Hepatocyte (in vitro differentiated cells): ENCODE results near the gene BLID.

ENCODE experiments used
- CTCF ChIP-seq: fragments of 200-600 bp; sonication (generic); IDR thresholded peaks from 2 replicates; pipeline ENCODE4 v1.5.1; 2016; ENCODE audit warnings: antibody characterized with exemption, mild to moderate bottlenecking; ENCODE audit not compliant: poor library complexity
- EZH2 ChIP-seq: fragments of 200-600 bp; sonication (generic); IDR thresholded peaks from 2 replicates; pipeline ENCODE4 v1.6.1; 2016; ENCODE audit warnings: antibody characterized with exemption, mild to moderate bottlenecking, borderline replicate concordance
- EZH2phosphoT487 ChIP-seq: fragments of 200-600 bp; sonication (generic); IDR thresholded peaks from one replicate; pipeline ENCODE4 v1.6.1; 2018; ENCODE audit warnings: antibody characterized with exemption, mild to moderate bottlenecking, low read depth, moderate library complexity; ENCODE audit not compliant: unreplicated experiment, severe bottlenecking

GRCh38 chr11:122140500-122140899, 24.5 kb upstream of the BLID start:
- TF ChIP-seq EZH2phosphoT487 = no peak
- no peak for TF ChIP-seq CTCF
- TF ChIP-seq EZH2 = no peak
